Left ventricle myocardium inferior (tissue), 1 donor: ENCODE data around the gene MSMP. TPM values are rescaled to one million over a fixed set of nuclear protein-coding genes. Genes with fewer than 3 reads are reported as not detected.

ENCODE experiments used
- DNase-seq: peaks from one replicate; pipeline ENCODE4 v3.0.0-alpha.2; 2020
- H3K27ac ChIP-seq: fragments of 200-600 bp; replicated peaks from 2 replicates; pipeline ENCODE4 v1.8.0; 2021
- H3K27me3 ChIP-seq: fragments of 200-600 bp; 2 replicates; pipeline ENCODE4 v1.8.0; 2021; ENCODE audit warnings: low read depth
- H3K36me3 ChIP-seq: fragments of 200-600 bp; 2 replicates; pipeline ENCODE4 v1.8.0; 2021
- H3K4me1 ChIP-seq: fragments of 200-600 bp; 2 replicates; pipeline ENCODE4 v1.8.0; 2021
- H3K4me3 ChIP-seq: fragments of 200-600 bp; 2 replicates; pipeline ENCODE4 v1.8.0; 2021; ENCODE audit warnings: mild to moderate bottlenecking, moderate library complexity
- H3K9me3 ChIP-seq: fragments of 200-600 bp; replicated peaks from 2 replicates; pipeline ENCODE4 v1.8.0; 2021
- CTCF ChIP-seq: fragments of 200-600 bp; IDR thresholded peaks from 2 replicates; pipeline ENCODE4 v1.8.0; 2021; ENCODE audit warnings: antibody characterized with exemption, mild to moderate bottlenecking, borderline replicate concordance
- intact Hi-C: fragments of 100-400 bp; cut with micrococcal nuclease; formaldehyde crosslinking; loops from one replicate; pipeline ENCODE4 v1.11.0; 2022
- total RNA-seq: library from RNA; stranded (reverse); fragmentation: NEBNext Ultra II Directional; extraction: Animal tissue kit (Norgen Biotek cat#: 25700); gene quantifications from one replicate; pipeline ENCODE4 v1.2.1, GENCODE V29; 2021
- donor health status: DM: no; HTN: yes; CAD: no; lungs with severe emphysema.

Gene MSMP
- total RNA-seq, 1 donor from 2014 or later = not detected

GRCh38 chr9:35748858-35749514 lies 5.1 kb downstream of the MSMP start, which contains the start of the genes GBA2 and RGP1:
Gene GBA2, minus strand, starts transcription at chr9:35749228. Its CDS starts 524 bp downstream, at chr9:35748704.
Gene RGP1, plus strand, starts transcription at chr9:35749287. Its CDS starts 469 bp downstream, at chr9:35749756.
- TF ChIP-seq CTCF = no peak
- peaks cover 70% of the 10 kb centered on the region for H3K4me1 ChIP-seq
- H3K36me3 ChIP-seq = peaks cover 53% of the 10 kb centered on the region
- H3K27ac ChIP-seq = peak within 1 kb of the TSS; percentile 95
- DNase-seq = peak; percentile 86
- intact Hi-C loops = no loop called here
- H3K9me3 ChIP-seq = no peaks in the 10 kb centered on the region
- H3K4me3 ChIP-seq = peak within 1 kb of the TSS; percentile 80
- no peaks in the 10 kb centered on the region for H3K27me3 ChIP-seq

GRCh38 chr9:35748242-35748857 lies 5.7 kb downstream of the MSMP start:
- H3K4me3 ChIP-seq = peak overlapping the region; percentile 80
- H3K27ac ChIP-seq = peak overlapping the region; percentile 95
- DNase-seq = no peak
- peaks cover 53% of the 10 kb centered on the region for H3K36me3 ChIP-seq
- no peak for TF ChIP-seq CTCF
- intact Hi-C loops = no loop called here
- H3K27me3 ChIP-seq = no peaks in the 10 kb centered on the region
- peaks cover 77% of the 10 kb centered on the region for H3K4me1 ChIP-seq
- H3K9me3 ChIP-seq = no peaks in the 10 kb centered on the region

GRCh38 chr9:35746583-35746982 lies 7.5 kb downstream of the MSMP start:
- Histone ChIP-seq H3K27ac (peak overlapping the region; percentile 95), H3K36me3 (peaks cover 54% of the 10 kb centered on the region)

GRCh38 chr9:35745569-35745968 lies 8.5 kb downstream of the MSMP start:
- no peak for TF ChIP-seq CTCF
- Histone ChIP-seq H3K4me3 (peak overlapping the region; percentile 80), H3K4me1 (peaks cover 80% of the 10 kb centered on the region), H3K36me3 (peaks cover 53% of the 10 kb centered on the region), H3K27me3 (no peaks in the 10 kb centered on the region), H3K9me3 (no peaks in the 10 kb centered on the region), H3K27ac (peak overlapping the region; percentile 34)
- intact Hi-C loops = no loop called here
- no peak for DNase-seq

More at GRCh38 chr9:35746583-35746982, 7.5 kb downstream of the MSMP start:
- no peak for TF ChIP-seq CTCF
- no peak for DNase-seq
- intact Hi-C loops = no loop called here
- no peaks in the 10 kb centered on the region for H3K9me3 ChIP-seq
- peaks cover 87% of the 10 kb centered on the region for H3K4me1 ChIP-seq
- peak overlapping the region; percentile 80 for H3K4me3 ChIP-seq
- no peaks in the 10 kb centered on the region for H3K27me3 ChIP-seq

GRCh38 chr9:35743880-35744518 lies 10.1 kb downstream of the MSMP start:
- Histone ChIP-seq H3K27ac (peak overlapping the region; percentile 43), H3K36me3 (peaks cover 66% of the 10 kb centered on the region), H3K4me1 (peaks cover 65% of the 10 kb centered on the region), H3K27me3 (no peaks in the 10 kb centered on the region), H3K4me3 (no peak overlapping the region), H3K9me3 (no peaks in the 10 kb centered on the region)
- intact Hi-C loops = no loop called here
- DNase-seq = no peak
- no peak for TF ChIP-seq CTCF
